Keratinocyte (primary cell): Measurements from ENCODE around the gene THAP3. TPM values are rescaled to one million over a fixed set of nuclear protein-coding genes. Genes with fewer than 3 reads are reported as not detected.

ENCODE experiments used
- DNase-seq: peaks from one replicate; pipeline ENCODE4 v3.0.0-alpha.2; 2011; ENCODE audit warnings: low read depth, missing footprints, low spot score
- FAIRE-seq: peaks from 2 replicates; lab custom pipeline; 2011; peaks lifted over from hg19 to GRCh38; lab: Jason Lieb, UNC
- H2AFZ ChIP-seq: 2 replicates; pipeline ENCODE4 v1.6.0; 2012; ENCODE audit warnings: low read length, control low read depth, inconsistent platforms; ENCODE audit not compliant: control insufficient read depth
- H3K27ac ChIP-seq: 2 replicates; pipeline ENCODE4 v1.5.1; 2011; ENCODE audit warnings: low read length; ENCODE audit not compliant: control insufficient read depth, insufficient read depth
- H3K27me3 ChIP-seq: 3 replicates; pipeline ENCODE4 v1.6.0; 2011; ENCODE audit warnings: low read length; ENCODE audit not compliant: control insufficient read depth, insufficient read depth; ENCODE audit errors: extremely low read depth
- H3K36me3 ChIP-seq, 2 experiments: 2 replicates in 1 of 2; 3 replicates in 1 of 2; pipeline ENCODE4 v1.5.1; 2011; ENCODE audit warnings: low read length in 2 of 2, mild to moderate bottlenecking in 1 of 2; ENCODE audit not compliant: control insufficient read depth in 2 of 2, insufficient read depth in 2 of 2; ENCODE audit errors: extremely low read depth in 1 of 2
- H3K4me1 ChIP-seq: 3 replicates; pipeline ENCODE4 v1.5.1; 2011; ENCODE audit warnings: low read length; ENCODE audit not compliant: control insufficient read depth, insufficient read depth; ENCODE audit errors: extremely low read depth
- H3K4me2 ChIP-seq: 3 replicates; pipeline ENCODE4 v1.6.0; 2011; ENCODE audit warnings: low read depth, low read length; ENCODE audit not compliant: control insufficient read depth, insufficient read depth; ENCODE audit errors: extremely low read depth
- H3K4me3 ChIP-seq, 3 experiments: fragments of 200-600 bp in 1 of 3; sonication (generic) in 1 of 3; 2 replicates in 2 of 3; 3 replicates in 1 of 3; pipeline ENCODE4 v1.5.1; 2011 to 2016; ENCODE audit warnings: low read length in 3 of 3, mild to moderate bottlenecking in 3 of 3, control low read depth in 2 of 3, inconsistent platforms in 1 of 3, low read depth in 1 of 3, mixed read lengths in 1 of 3, mixed run types in 1 of 3, moderate library complexity in 1 of 3; ENCODE audit not compliant: control insufficient read depth in 2 of 3, insufficient read depth in 2 of 3; ENCODE audit errors: extremely low read depth in 1 of 3
- H3K79me2 ChIP-seq: 2 replicates; pipeline ENCODE4 v1.6.0; 2012; ENCODE audit warnings: low read length; ENCODE audit not compliant: control insufficient read depth, insufficient read depth
- H3K9ac ChIP-seq: 3 replicates; pipeline ENCODE4 v1.6.0; 2011; ENCODE audit warnings: low read length; ENCODE audit not compliant: control insufficient read depth, insufficient read depth; ENCODE audit errors: extremely low read depth
- H3K9me1 ChIP-seq: 3 replicates; pipeline ENCODE4 v1.6.0; 2011; ENCODE audit warnings: low read length; ENCODE audit not compliant: control insufficient read depth, insufficient read depth; ENCODE audit errors: extremely low read depth
- H3K9me3 ChIP-seq: 2 replicates; pipeline ENCODE4 v1.5.1; 2012; ENCODE audit warnings: low read depth, low read length; ENCODE audit not compliant: control insufficient read depth
- H4K20me1 ChIP-seq: 3 replicates; pipeline ENCODE4 v1.6.0; 2011; ENCODE audit warnings: low read length; ENCODE audit not compliant: control insufficient read depth, insufficient read depth; ENCODE audit errors: extremely low read depth
- EZH2 ChIP-seq: IDR thresholded peaks from one replicate; pipeline ENCODE4 v1.6.1; 2012; ENCODE audit warnings: inconsistent platforms, mild to moderate bottlenecking, low read length, moderate library complexity
- dilution Hi-C: fragments of 300-500 bp; cut with MboI; formaldehyde crosslinking; loops from one replicate; pipeline ENCODE4 v1.7.0; 2020; ENCODE audit warnings: low sequenced_read_pairs; ENCODE audit not compliant: extremely low pct_ligation_motif_present
- polyA plus RNA-seq, 5 experiments: library from polyadenylated mRNA; depleted of rRNA in 3 of 5; stranded (reverse) in 3 of 5; stranded (forward) in 1 of 5; unstranded in 1 of 5; fragments of >200 nt; gene quantifications; 1 replicate in 1 of 5; 2 replicates in 3 of 5; 3 replicates in 1 of 5; pipeline versions ENCODE4 v1.2.1 to v1.2.3, GENCODE V29; 2011 to 2012; ENCODE audit warnings: missing spikeins in 2 of 5, low read depth in 1 of 5, low replicate concordance in 1 of 5
- TF ChIP-seq, protein P1 (sequence below), 3 experiments: IDR thresholded peaks in 1 of 3; conservative IDR thresholded peaks in 1 of 3; optimal IDR thresholded peaks in 1 of 3; 2 replicates in 2 of 3; 3 replicates in 1 of 3; pipeline versions ENCODE3 to v1.5.1; 2011; ENCODE audit warnings: low read length in 3 of 3, mild to moderate bottlenecking in 3 of 3, moderate library complexity in 2 of 3, control low read depth in 1 of 3, inconsistent platforms in 1 of 3; ENCODE audit not compliant: insufficient read depth in 2 of 3; ENCODE audit errors: extremely low read depth in 1 of 3

THAP3 gene
- polyA plus RNA-seq, 1 donor (not counting 4 experiments of a cell fraction or from before 2014, with no cell fraction given) = 5.1 TPM

DNA sequence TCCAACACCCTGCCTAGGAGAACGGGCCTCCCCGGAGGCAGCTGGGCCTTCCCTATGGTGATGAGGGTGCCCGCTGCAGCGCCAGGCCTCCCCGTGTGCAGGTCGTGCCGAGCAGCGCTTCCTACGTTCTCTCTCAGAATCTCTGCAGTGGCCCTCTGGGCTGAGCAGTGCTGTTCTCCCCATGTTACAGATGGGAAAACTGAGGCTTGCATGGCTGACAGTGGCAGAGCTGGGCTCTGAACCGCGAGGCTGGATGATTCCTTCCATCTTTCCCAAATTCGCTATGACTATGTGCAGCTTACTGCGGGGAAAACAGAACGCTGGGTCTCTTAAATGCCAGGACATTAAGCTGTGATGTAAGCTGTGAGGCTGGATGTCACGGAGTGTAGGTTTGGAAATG lies 30.9 kb upstream of the THAP3 start:
- H3K36me3 ChIP-seq = peaks cover 63 to 88% of the 10 kb centered on the region in 2 experiments
- no peak for FAIRE-seq

DNA sequence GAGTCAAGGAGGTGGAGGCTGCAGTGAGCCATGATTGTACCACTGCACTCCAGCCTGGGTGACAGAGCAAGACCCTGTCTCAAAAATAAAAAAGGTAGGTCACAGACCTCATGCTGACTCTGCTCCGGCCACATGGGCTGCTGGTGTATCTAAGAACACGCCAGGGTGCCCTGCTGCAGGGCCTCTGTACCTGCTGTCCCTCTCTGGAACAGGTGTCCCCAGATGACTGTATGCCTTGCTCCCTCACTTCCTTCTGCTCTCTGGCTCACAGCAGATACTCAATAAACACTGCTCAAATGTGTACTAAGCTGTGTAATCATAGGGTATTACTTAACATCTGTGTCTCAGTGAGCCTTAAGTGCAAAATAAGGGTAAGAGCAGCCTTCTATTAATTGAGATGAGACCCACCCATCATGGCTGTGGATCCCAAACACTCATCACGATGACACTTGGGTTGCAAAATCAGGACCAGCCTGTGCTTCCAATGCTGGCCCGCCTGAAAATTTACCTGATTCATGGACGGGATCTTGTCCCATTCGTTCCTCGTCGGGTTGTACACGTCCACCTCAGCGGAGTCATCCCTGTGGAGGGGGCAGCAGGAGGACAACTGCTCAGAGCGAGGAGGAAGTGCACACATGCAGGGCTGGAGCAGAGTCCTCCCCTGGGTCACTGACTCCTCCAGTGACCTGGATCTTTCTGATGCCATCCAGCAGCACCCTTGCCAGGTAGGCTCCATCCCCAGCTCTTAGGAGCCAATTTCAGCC lies 29.5 kb upstream of the THAP3 start:
- Histone ChIP-seq H3K9ac (no peak overlapping the region), H3K9me1 (peaks cover 6% of the 10 kb centered on the region), H3K36me3 (peaks cover 59 to 84% of the 10 kb centered on the region in 2 experiments), H3K27me3 (no peaks in the 10 kb centered on the region), H3K4me3 (no peak overlapping the region), H3K9me3 (no peaks in the 10 kb centered on the region), H3K27ac (no peak overlapping the region), H3K4me2 (no peak overlapping the region), H4K20me1 (peaks cover 72% of the 10 kb centered on the region), H2AFZ (no peak overlapping the region), H3K4me1 (peaks cover 28% of the 10 kb centered on the region), H3K79me2 (peaks cover 81% of the 10 kb centered on the region)
- TF ChIP-seq, protein P1, sequence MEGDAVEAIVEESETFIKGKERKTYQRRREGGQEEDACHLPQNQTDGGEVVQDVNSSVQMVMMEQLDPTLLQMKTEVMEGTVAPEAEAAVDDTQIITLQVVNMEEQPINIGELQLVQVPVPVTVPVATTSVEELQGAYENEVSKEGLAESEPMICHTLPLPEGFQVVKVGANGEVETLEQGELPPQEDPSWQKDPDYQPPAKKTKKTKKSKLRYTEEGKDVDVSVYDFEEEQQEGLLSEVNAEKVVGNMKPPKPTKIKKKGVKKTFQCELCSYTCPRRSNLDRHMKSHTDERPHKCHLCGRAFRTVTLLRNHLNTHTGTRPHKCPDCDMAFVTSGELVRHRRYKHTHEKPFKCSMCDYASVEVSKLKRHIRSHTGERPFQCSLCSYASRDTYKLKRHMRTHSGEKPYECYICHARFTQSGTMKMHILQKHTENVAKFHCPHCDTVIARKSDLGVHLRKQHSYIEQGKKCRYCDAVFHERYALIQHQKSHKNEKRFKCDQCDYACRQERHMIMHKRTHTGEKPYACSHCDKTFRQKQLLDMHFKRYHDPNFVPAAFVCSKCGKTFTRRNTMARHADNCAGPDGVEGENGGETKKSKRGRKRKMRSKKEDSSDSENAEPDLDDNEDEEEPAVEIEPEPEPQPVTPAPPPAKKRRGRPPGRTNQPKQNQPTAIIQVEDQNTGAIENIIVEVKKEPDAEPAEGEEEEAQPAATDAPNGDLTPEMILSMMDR (optimal IDR thresholded peaks at IDR 0.05 in 1 of 3, IDR thresholded peaks at IDR 0.05 in 1 of 3, conservative IDR thresholded peaks at IDR 0.05 in 1 of 3; ENCODE audit: extremely low read depth in 1 of 3, insufficient read depth in 2 of 3, low read length in 3 of 3) = no peak
- no peak for TF ChIP-seq EZH2
- FAIRE-seq (no peak), DNase-seq (no peak)
- dilution Hi-C loops = no loop called here

More for the DNA sequence above, 30.9 kb upstream of the THAP3 start:
- peaks cover 68% of the 10 kb centered on the region for H3K79me2 ChIP-seq
- no peak overlapping the region for H3K9ac ChIP-seq
- no peak for DNase-seq
- peaks cover 63% of the 10 kb centered on the region for H4K20me1 ChIP-seq
- H3K9me1 ChIP-seq = peaks cover 6% of the 10 kb centered on the region
- TF ChIP-seq EZH2 = no peak
- TF ChIP-seq, protein P1 (optimal IDR thresholded peaks at IDR 0.05 in 1 of 3, IDR thresholded peaks at IDR 0.05 in 1 of 3, conservative IDR thresholded peaks at IDR 0.05 in 1 of 3; ENCODE audit: extremely low read depth in 1 of 3, insufficient read depth in 2 of 3, low read length in 3 of 3) = no peak
- H3K27me3 ChIP-seq = no peaks in the 10 kb centered on the region
- no peak overlapping the region for H2AFZ ChIP-seq
- H3K4me3 ChIP-seq = no peak overlapping the region
- H3K27ac ChIP-seq = no peak overlapping the region
- no peaks in the 10 kb centered on the region for H3K9me3 ChIP-seq
- H3K4me2 ChIP-seq = no peak overlapping the region
- peaks cover 31% of the 10 kb centered on the region for H3K4me1 ChIP-seq
- dilution Hi-C loops = no loop called here
